ENCODE data around the gene TMEM37.

The TMEM37 gene

GRCh38 chr2:119419803-119420508 lies 11.7 kb upstream of the TMEM37 start:
- no peak for TF ChIP-seq CTCF (conservative IDR thresholded peaks at IDR 0.05; ENCODE audit: low read depth, low read length)
- no peak overlapping the region for H3K4me3 ChIP-seq (ENCODE audit: low read length)
- DNase-seq (ENCODE audit: low read depth), result no peak

- no peak for DNase-seq (ENCODE audit: low read depth)
- H3K4me3 ChIP-seq (ENCODE audit: low read length), result no peak overlapping the region
- TF ChIP-seq CTCF (conservative IDR thresholded peaks at IDR 0.05; ENCODE audit: low read depth, low read length), result no peak
Observed at GRCh38 chr2:119421304-119421703, 10.3 kb upstream of the TMEM37 start.

- H3K4me3 ChIP-seq (ENCODE audit: low read length), result no peak overlapping the region
- no peak for TF ChIP-seq CTCF (conservative IDR thresholded peaks at IDR 0.05; ENCODE audit: low read depth, low read length)
- DNase-seq (ENCODE audit: low read depth), result no peak
Observed at GRCh38 chr2:119421741-119422140, 9.9 kb upstream of the TMEM37 start.

- no peak for DNase-seq (ENCODE audit: low read depth)
- no peak overlapping the region for H3K4me3 ChIP-seq (ENCODE audit: low read length)
- no peak for TF ChIP-seq CTCF (conservative IDR thresholded peaks at IDR 0.05; ENCODE audit: low read depth, low read length)
Observed at GRCh38 chr2:119422360-119423107, 9.1 kb upstream of the TMEM37 start.

GRCh38 chr2:119423108-119423444 lies 8.6 kb upstream of the TMEM37 start:
- no peak for DNase-seq (ENCODE audit: low read depth)
- no peak for TF ChIP-seq CTCF (conservative IDR thresholded peaks at IDR 0.05; ENCODE audit: low read depth, low read length)
- H3K4me3 ChIP-seq (ENCODE audit: low read length), result no peak overlapping the region

GRCh38 chr2:119423811-119424210 lies 7.8 kb upstream of the TMEM37 start:
- no peak overlapping the region for H3K4me3 ChIP-seq (ENCODE audit: low read length)
- no peak for DNase-seq (ENCODE audit: low read depth)
- TF ChIP-seq CTCF (conservative IDR thresholded peaks at IDR 0.05; ENCODE audit: low read depth, low read length), result no peak
